HEK293 (cell line): Measurements from ENCODE around the gene CDR2L.

Experiments used
- BCL11B ChIP-seq: fragments of 450-650 bp; formaldehyde crosslinking; IDR thresholded peaks from 2 replicates; pipeline ENCODE4 v1.5.1; 2016; ENCODE audit warnings: low read depth, missing biosample characterization, missing genetic modification characterization
- GLI4 ChIP-seq: fragments of 450-650 bp; formaldehyde crosslinking; IDR thresholded peaks from 2 replicates; pipeline ENCODE4 v1.5.1; 2016; ENCODE audit warnings: missing biosample characterization, missing genetic modification characterization
- KLF10 ChIP-seq: fragments of 450-650 bp; IDR thresholded peaks from 2 replicates; pipeline ENCODE4 v1.5.1; 2018; ENCODE audit warnings: missing biosample characterization, mild to moderate bottlenecking, missing genetic modification characterization
- PRDM10 ChIP-seq: fragments of 450-650 bp; formaldehyde crosslinking; IDR thresholded peaks from 2 replicates; pipeline ENCODE4 v1.5.1; 2016; ENCODE audit warnings: missing biosample characterization, missing genetic modification characterization
- PRDM6 ChIP-seq: fragments of 450-650 bp; formaldehyde crosslinking; IDR thresholded peaks from 2 replicates; pipeline ENCODE4 v1.5.1; 2017; ENCODE audit warnings: missing biosample characterization, missing genetic modification characterization
- SCRT1 ChIP-seq: fragments of 450-650 bp; formaldehyde crosslinking; IDR thresholded peaks from 2 replicates; pipeline ENCODE4 v1.5.1; 2016; ENCODE audit warnings: missing biosample characterization, missing genetic modification characterization, borderline replicate concordance
- SCRT2 ChIP-seq: fragments of 450-650 bp; formaldehyde crosslinking; IDR thresholded peaks from 2 replicates; pipeline ENCODE4 v1.5.1; 2016; ENCODE audit warnings: missing biosample characterization, missing genetic modification characterization
- SP3 ChIP-seq: fragments of 450-650 bp; formaldehyde crosslinking; IDR thresholded peaks from 2 replicates; pipeline ENCODE4 v1.5.1; 2016; ENCODE audit warnings: missing biosample characterization, missing genetic modification characterization
- ZBTB11 ChIP-seq: fragments of 450-650 bp; formaldehyde crosslinking; conservative IDR thresholded peaks from 2 replicates; pipeline ENCODE4 v1.5.1; 2016; ENCODE audit warnings: low read depth, missing biosample characterization, missing genetic modification characterization
- ZBTB21 ChIP-seq: fragments of 450-650 bp; formaldehyde crosslinking; IDR thresholded peaks from 2 replicates; pipeline ENCODE4 v1.5.1; 2017; ENCODE audit warnings: missing biosample characterization, missing genetic modification characterization
- ZBTB6 ChIP-seq: fragments of 450-650 bp; formaldehyde crosslinking; IDR thresholded peaks from 2 replicates; pipeline ENCODE4 v1.5.1; 2017; ENCODE audit warnings: missing biosample characterization, missing genetic modification characterization
- ZBTB7A ChIP-seq: fragments of 450-650 bp; formaldehyde crosslinking; IDR thresholded peaks from 2 replicates; pipeline ENCODE4 v1.5.1; 2016; ENCODE audit warnings: low read depth, missing biosample characterization, missing genetic modification characterization
- ZIC2 ChIP-seq: fragments of 450-650 bp; formaldehyde crosslinking; IDR thresholded peaks from 2 replicates; pipeline ENCODE4 v1.5.1; 2016; ENCODE audit warnings: missing biosample characterization, missing genetic modification characterization
- ZNF18 ChIP-seq: fragments of 450-650 bp; formaldehyde crosslinking; IDR thresholded peaks from 2 replicates; pipeline ENCODE4 v1.5.1; 2016; ENCODE audit warnings: missing biosample characterization, missing genetic modification characterization
- ZNF184 ChIP-seq: fragments of 450-650 bp; IDR thresholded peaks from 2 replicates; pipeline ENCODE4 v1.5.1; 2018; ENCODE audit warnings: missing biosample characterization, mild to moderate bottlenecking, missing genetic modification characterization
- ZNF2 ChIP-seq: fragments of 450-650 bp; formaldehyde crosslinking; IDR thresholded peaks from 2 replicates; pipeline ENCODE4 v1.5.1; 2016; ENCODE audit warnings: missing biosample characterization, missing genetic modification characterization
- ZNF221 ChIP-seq: fragments of 450-650 bp; formaldehyde crosslinking; IDR thresholded peaks from 2 replicates; pipeline ENCODE4 v1.5.1; 2017; ENCODE audit warnings: missing biosample characterization, missing genetic modification characterization, borderline replicate concordance
- ZNF248 ChIP-seq: fragments of 450-650 bp; formaldehyde crosslinking; IDR thresholded peaks from 2 replicates; pipeline ENCODE4 v1.5.1; 2017; ENCODE audit warnings: missing biosample characterization, missing genetic modification characterization
- ZNF324 ChIP-seq: fragments of 450-650 bp; formaldehyde crosslinking; IDR thresholded peaks from 2 replicates; pipeline ENCODE4 v1.5.1; 2016; ENCODE audit warnings: missing biosample characterization, missing genetic modification characterization
- ZNF549 ChIP-seq: fragments of 450-650 bp; IDR thresholded peaks from 2 replicates; pipeline ENCODE4 v1.5.1; 2018; ENCODE audit warnings: missing biosample characterization, missing genetic modification characterization, mild to moderate bottlenecking, inconsistent platforms, moderate library complexity
- ZNF610 ChIP-seq: fragments of 450-650 bp; formaldehyde crosslinking; IDR thresholded peaks from 2 replicates; pipeline ENCODE4 v1.5.1; 2016; ENCODE audit warnings: missing biosample characterization, missing genetic modification characterization, borderline replicate concordance
- ZNF639 ChIP-seq: fragments of 450-650 bp; formaldehyde crosslinking; IDR thresholded peaks from 2 replicates; pipeline ENCODE4 v1.5.1; 2016; ENCODE audit warnings: missing biosample characterization, missing genetic modification characterization
- ZNF660 ChIP-seq: fragments of 450-650 bp; IDR thresholded peaks from 2 replicates; pipeline ENCODE4 v1.5.1; 2018; ENCODE audit warnings: missing biosample characterization, mild to moderate bottlenecking, missing genetic modification characterization
- ZSCAN5A ChIP-seq: fragments of 450-650 bp; formaldehyde crosslinking; IDR thresholded peaks from 2 replicates; pipeline ENCODE4 v1.5.1; 2016; ENCODE audit warnings: missing biosample characterization, missing genetic modification characterization

Gene CDR2L

GRCh38 chr17:75033346-75034235 is 46.2 kb downstream of the CDR2L start (continued):
- TF ChIP-seq ZNF221 (tag by site-specific recombination) (no peak), GLI4 (no peak), ZNF660 (tag by site-specific recombination) (peak; percentile 94), ZNF610 (tag by site-specific recombination) (peak; percentile 63; the same call in 1 of the 2 replicates), ZBTB6 (tag by site-specific recombination) (peak; percentile 62; the same call in 1 of the 2 replicates), ZNF324 (tag by site-specific recombination) (peak; percentile 84), SCRT2 (tag by site-specific recombination) (no peak), ZBTB21 (tag by site-specific recombination) (peak; percentile 34; the same call in 1 of the 2 replicates), ZNF549 (no peak), ZNF18 (tag by site-specific recombination) (no peak), ZNF248 (tag by site-specific recombination) (no peak), ZBTB11 (tag by site-specific recombination) (peak; percentile 57), ZNF2 (tag by site-specific recombination) (peak; percentile 39), PRDM10 (tag by site-specific recombination) (peak; percentile 81), KLF10 (tag by site-specific recombination) (peak; percentile 92), SCRT1 (no peak), ZSCAN5A (peak; percentile 17; the same call in 1 of the 2 replicates), ZBTB7A (tag by site-specific recombination) (no peak), PRDM6 (tag by site-specific recombination) (no peak), ZNF184 (tag by site-specific recombination) (peak; percentile 72), BCL11B (tag by site-specific recombination) (peak; percentile 73; the same call in 1 of the 2 replicates), ZIC2 (tag by site-specific recombination) (0 out of 2 replicates have a peak, but pooled peaks have one; percentile 32), ZNF639 (tag by site-specific recombination) (peak; percentile 88), SP3 (peak; percentile 53)
